Karpas-422 (cell line): Measurements from ENCODE around the gene CPA5. TPM values are rescaled to one million over a fixed set of nuclear protein-coding genes. Genes with fewer than 3 reads are reported as not detected.
"Not testable (repeated sequence)": the region's sequence is repeated elsewhere in the genome, so short reads cannot be mapped to it uniquely, and the experiment has no call there.

ENCODE experiments used
- DNase-seq: peaks from one replicate; pipeline ENCODE4 v3.0.0-alpha.2; 2015
- H2AFZ ChIP-seq: fragments of 200-600 bp; sonication (generic); 2 replicates; pipeline ENCODE4 v1.6.1; 2014; ENCODE audit warnings: antibody characterized with exemption, low read length, mixed read lengths
- H3K27ac ChIP-seq: fragments of 200-600 bp; sonication (generic); 2 replicates; pipeline ENCODE4 v1.5.1; 2014; ENCODE audit warnings: mild to moderate bottlenecking, low read length, moderate library complexity
- H3K27me3 ChIP-seq: fragments of 200-600 bp; sonication (generic); 2 replicates; pipeline ENCODE4 v1.6.1; 2014; ENCODE audit warnings: low read length, mixed read lengths
- H3K36me3 ChIP-seq: fragments of 200-600 bp; sonication (generic); 2 replicates; pipeline ENCODE4 v1.6.1; 2014; ENCODE audit warnings: low read length, mixed read lengths; ENCODE audit not compliant: insufficient read depth
- H3K4me1 ChIP-seq: fragments of 200-600 bp; sonication (generic); 2 replicates; pipeline ENCODE4 v1.6.1; 2014; ENCODE audit warnings: mild to moderate bottlenecking, low read length, mixed read lengths
- H3K4me2 ChIP-seq: fragments of 200-600 bp; sonication (generic); 2 replicates; pipeline ENCODE4 v1.6.1; 2014; ENCODE audit warnings: low read length, low read depth, mild to moderate bottlenecking; ENCODE audit not compliant: poor library complexity, severe bottlenecking
- H3K4me3 ChIP-seq: fragments of 200-600 bp; sonication (generic); 2 replicates; pipeline ENCODE4 v1.5.1; 2014; ENCODE audit warnings: mild to moderate bottlenecking, antibody characterized with exemption, low read length, mixed read lengths
- H3K79me2 ChIP-seq: fragments of 200-600 bp; sonication (generic); 2 replicates; pipeline ENCODE4 v1.6.1; 2014; ENCODE audit warnings: mild to moderate bottlenecking, low read length, mixed read lengths
- H3K9ac ChIP-seq: fragments of 200-600 bp; sonication (generic); 2 replicates; pipeline ENCODE4 v1.6.0; 2014; ENCODE audit warnings: low read length
- H3K9me2 ChIP-seq: fragments of 200-600 bp; sonication (generic), shearing (Covaris generic); replicated peaks from 2 replicates; pipeline ENCODE4 v1.6.0; 2014; ENCODE audit warnings: mild to moderate bottlenecking, low read length, moderate library complexity; ENCODE audit not compliant: insufficient read depth
- H3K9me3 ChIP-seq: fragments of 300-700, 200-600 bp; sonication (generic); 2 replicates; pipeline ENCODE4 v1.6.1; 2014; ENCODE audit warnings: low read length, mixed read lengths
- H4K20me1 ChIP-seq: fragments of 200-600 bp; sonication (generic); 2 replicates; pipeline ENCODE4 v1.6.1; 2014; ENCODE audit warnings: mild to moderate bottlenecking, antibody characterized with exemption, low read length, low read depth; ENCODE audit not compliant: insufficient read depth
- total RNA-seq: library from RNA; depleted of rRNA; stranded (reverse); fragments of >200 nt; shearing (Covaris generic); gene quantifications from 2 replicates; pipeline ENCODE4 v1.2.3, GENCODE V29; 2014; ENCODE audit warnings: low replicate concordance

CPA5 gene
- total RNA-seq, 1 experiment from 2014 or later: not detected

- not testable (repeated sequence) for H4K20me1 ChIP-seq, H3K36me3 ChIP-seq, H3K9ac ChIP-seq, H3K4me3 ChIP-seq, DNase-seq, H2AFZ ChIP-seq, H3K79me2 ChIP-seq, H3K4me1 ChIP-seq, H3K9me3 ChIP-seq, H3K9me2 ChIP-seq, H3K4me2 ChIP-seq, H3K27ac ChIP-seq, H3K27me3 ChIP-seq
Observed at GRCh38 chr7:130321542-130322229, 22.9 kb upstream of the CPA5 start.

- DNase-seq: no peak
- H3K27ac ChIP-seq: no peak overlapping the region
- no peaks in the 10 kb centered on the region for H3K4me1 ChIP-seq
- H3K9ac ChIP-seq: no peak overlapping the region
- H3K9me3 ChIP-seq: no peaks in the 10 kb centered on the region
- H3K4me3 ChIP-seq: no peak overlapping the region
- H3K27me3 ChIP-seq: no peaks in the 10 kb centered on the region
- H3K36me3 ChIP-seq: no peaks in the 10 kb centered on the region
- no peak overlapping the region for H3K4me2 ChIP-seq
- H3K79me2 ChIP-seq: no peaks in the 10 kb centered on the region
- H4K20me1 ChIP-seq: no peaks in the 10 kb centered on the region
- H2AFZ ChIP-seq: no peak overlapping the region
- H3K9me2 ChIP-seq: no peaks in the 10 kb centered on the region
Observed at GRCh38 chr7:130322615-130323014, 22.0 kb upstream of the CPA5 start.

DNA sequence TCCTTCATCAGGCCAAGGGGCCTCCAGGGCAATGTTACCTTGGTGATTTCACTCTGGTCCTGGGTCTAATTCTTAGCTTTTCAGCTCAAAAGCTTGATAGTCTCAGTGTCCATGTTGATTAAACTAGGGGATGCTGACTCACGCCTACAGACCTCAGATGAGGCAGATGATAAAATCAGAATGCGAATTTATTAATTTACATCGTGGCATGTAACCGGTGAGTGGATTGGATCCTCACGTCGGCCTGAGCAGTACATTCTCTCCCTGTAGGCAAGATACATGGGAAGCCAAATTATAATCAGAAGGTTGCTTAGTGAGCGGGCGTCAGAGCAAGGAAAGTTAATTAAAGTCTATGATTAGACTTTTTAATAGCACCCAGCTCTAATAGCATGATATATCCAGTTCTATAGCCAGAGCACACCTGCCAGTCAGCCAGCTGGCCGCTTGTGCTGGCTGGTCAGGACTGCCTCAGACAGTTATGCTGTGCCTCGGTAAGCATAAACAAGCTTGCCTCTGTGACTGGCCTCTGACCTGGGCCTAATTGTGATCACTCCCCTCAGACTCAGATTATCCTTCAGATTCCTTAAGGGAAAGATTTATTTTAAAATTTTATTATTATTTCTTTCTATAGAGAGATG is 20.2 kb upstream of the CPA5 start:
- no peak overlapping the region for H3K4me3 ChIP-seq
- no peak overlapping the region for H3K9ac ChIP-seq
- H3K36me3 ChIP-seq: no peaks in the 10 kb centered on the region
- no peaks in the 10 kb centered on the region for H3K4me1 ChIP-seq
- no peaks in the 10 kb centered on the region for H3K27me3 ChIP-seq
- no peak for DNase-seq
- H2AFZ ChIP-seq: no peak overlapping the region
- H3K27ac ChIP-seq: no peak overlapping the region
- no peaks in the 10 kb centered on the region for H3K9me2 ChIP-seq
- no peaks in the 10 kb centered on the region for H3K79me2 ChIP-seq
- H4K20me1 ChIP-seq: no peaks in the 10 kb centered on the region
- H3K9me3 ChIP-seq: no peaks in the 10 kb centered on the region
- H3K4me2 ChIP-seq: no peak overlapping the region

DNA sequence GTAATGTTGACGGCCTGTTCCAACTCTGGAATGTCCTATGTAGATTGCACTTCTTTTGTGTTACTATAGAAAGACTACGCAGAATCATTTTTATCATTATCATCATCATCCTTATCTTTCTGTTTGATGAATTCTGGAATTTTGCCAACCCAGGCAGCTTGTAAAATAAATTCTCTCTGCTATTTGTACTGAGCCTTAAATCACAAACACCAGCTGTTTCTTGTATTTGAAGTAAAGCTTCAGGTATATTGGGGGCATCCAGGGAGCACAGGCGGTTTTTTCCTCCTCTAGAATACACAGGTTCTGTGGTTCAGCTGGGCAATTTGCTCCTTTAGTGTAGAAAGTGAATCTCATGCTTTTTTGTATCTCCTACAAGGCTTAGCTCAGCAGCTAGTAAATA is 14.9 kb upstream of the CPA5 start:
- H4K20me1 ChIP-seq: no peaks in the 10 kb centered on the region
- no peaks in the 10 kb centered on the region for H3K4me1 ChIP-seq
- no peak overlapping the region for H2AFZ ChIP-seq
- H3K27ac ChIP-seq: no peak overlapping the region
- no peaks in the 10 kb centered on the region for H3K9me3 ChIP-seq
- H3K4me2 ChIP-seq: no peak overlapping the region
- no peaks in the 10 kb centered on the region for H3K9me2 ChIP-seq
- H3K36me3 ChIP-seq: no peaks in the 10 kb centered on the region
- no peak for DNase-seq
- no peak overlapping the region for H3K9ac ChIP-seq
- no peaks in the 10 kb centered on the region for H3K27me3 ChIP-seq
- H3K79me2 ChIP-seq: no peaks in the 10 kb centered on the region
- H3K4me3 ChIP-seq: no peak overlapping the region

DNA sequence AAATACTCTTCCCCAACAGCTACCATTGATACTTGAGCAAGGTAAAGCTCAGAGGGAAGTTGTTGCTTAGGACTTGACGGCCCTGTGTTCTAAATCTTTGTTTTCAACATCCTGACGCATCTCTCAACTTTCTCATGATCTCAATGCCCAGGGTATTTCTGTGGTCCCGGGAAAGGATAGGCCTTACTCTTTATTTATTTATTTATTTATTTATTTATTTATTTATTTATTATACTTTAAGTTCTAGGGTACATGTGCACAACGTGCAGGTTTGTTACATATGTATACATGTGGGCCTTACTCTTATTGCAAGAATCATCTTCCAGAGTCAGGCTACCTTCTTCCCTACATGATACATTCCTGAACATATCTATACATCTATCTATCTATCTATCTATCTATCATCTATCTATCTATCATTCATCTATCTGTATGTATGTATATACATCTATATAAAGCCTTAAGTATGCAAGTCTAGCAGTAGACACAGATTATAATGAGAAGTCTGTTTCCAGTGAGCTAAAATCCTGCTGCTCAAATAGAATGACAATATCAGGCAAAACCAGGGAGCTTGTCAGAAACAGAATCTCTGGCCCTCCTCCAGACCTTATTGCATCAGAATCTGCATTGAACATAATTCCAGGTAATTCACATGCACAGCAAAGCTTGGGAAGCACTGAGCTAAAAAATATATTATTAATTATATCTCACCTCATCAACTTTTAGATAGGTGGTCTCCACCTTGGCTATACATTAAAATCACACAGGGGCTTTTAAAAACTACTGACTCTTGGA is 12.2 kb upstream of the CPA5 start:
- no peaks in the 10 kb centered on the region for H3K79me2 ChIP-seq
- no peak overlapping the region for H3K4me2 ChIP-seq
- H3K9me3 ChIP-seq: no peaks in the 10 kb centered on the region
- no peaks in the 10 kb centered on the region for H4K20me1 ChIP-seq
- H3K4me3 ChIP-seq: no peak overlapping the region
- no peaks in the 10 kb centered on the region for H3K4me1 ChIP-seq
- no peak for DNase-seq
- no peak overlapping the region for H2AFZ ChIP-seq
- no peak overlapping the region for H3K9ac ChIP-seq
- H3K9me2 ChIP-seq: no peaks in the 10 kb centered on the region
- no peak overlapping the region for H3K27ac ChIP-seq
- H3K36me3 ChIP-seq: no peaks in the 10 kb centered on the region
- no peaks in the 10 kb centered on the region for H3K27me3 ChIP-seq

DNA sequence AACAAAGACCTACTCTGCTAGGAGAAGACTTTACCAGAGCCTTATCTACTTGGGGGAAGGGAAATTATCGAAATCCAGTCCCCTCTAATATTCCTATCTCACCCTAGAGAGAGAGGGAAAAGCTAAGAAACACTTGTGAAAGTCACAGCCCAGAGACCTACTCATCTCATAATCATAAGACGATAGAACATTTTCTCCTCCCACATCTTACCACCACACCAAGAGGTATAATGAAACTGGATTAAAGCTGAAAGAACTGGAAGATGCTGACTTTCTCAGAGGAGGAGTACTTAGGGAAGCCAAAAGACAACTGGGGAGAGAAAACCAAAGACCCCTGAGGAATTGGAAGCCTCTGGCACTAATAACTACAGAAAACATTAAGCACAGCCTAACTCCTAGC is 10.8 kb upstream of the CPA5 start:
- H3K27ac ChIP-seq: no peak overlapping the region
- no peaks in the 10 kb centered on the region for H3K9me2 ChIP-seq
- H3K4me1 ChIP-seq: no peaks in the 10 kb centered on the region
- no peak overlapping the region for H2AFZ ChIP-seq
- no peak overlapping the region for H3K4me3 ChIP-seq
- H3K9me3 ChIP-seq: no peaks in the 10 kb centered on the region
- no peak overlapping the region for H3K4me2 ChIP-seq
- no peaks in the 10 kb centered on the region for H3K36me3 ChIP-seq
- no peaks in the 10 kb centered on the region for H3K27me3 ChIP-seq
- H3K9ac ChIP-seq: no peak overlapping the region
- no peak for DNase-seq
- no peaks in the 10 kb centered on the region for H3K79me2 ChIP-seq
- H4K20me1 ChIP-seq: no peaks in the 10 kb centered on the region

- Histone ChIP-seq H3K4me2 (no peak overlapping the region), H3K9me3 (no peaks in the 10 kb centered on the region), H2AFZ (no peak overlapping the region), H3K27me3 (no peaks in the 10 kb centered on the region), H3K9ac (no peak overlapping the region), H3K36me3 (no peaks in the 10 kb centered on the region), H3K4me3 (no peak overlapping the region), H4K20me1 (no peaks in the 10 kb centered on the region), H3K9me2 (no peaks in the 10 kb centered on the region), H3K4me1 (no peaks in the 10 kb centered on the region), H3K79me2 (no peaks in the 10 kb centered on the region), H3K27ac (no peak overlapping the region)
- DNase-seq: no peak
Observed at GRCh38 chr7:130334274-130334673, 10.3 kb upstream of the CPA5 start.

DNA sequence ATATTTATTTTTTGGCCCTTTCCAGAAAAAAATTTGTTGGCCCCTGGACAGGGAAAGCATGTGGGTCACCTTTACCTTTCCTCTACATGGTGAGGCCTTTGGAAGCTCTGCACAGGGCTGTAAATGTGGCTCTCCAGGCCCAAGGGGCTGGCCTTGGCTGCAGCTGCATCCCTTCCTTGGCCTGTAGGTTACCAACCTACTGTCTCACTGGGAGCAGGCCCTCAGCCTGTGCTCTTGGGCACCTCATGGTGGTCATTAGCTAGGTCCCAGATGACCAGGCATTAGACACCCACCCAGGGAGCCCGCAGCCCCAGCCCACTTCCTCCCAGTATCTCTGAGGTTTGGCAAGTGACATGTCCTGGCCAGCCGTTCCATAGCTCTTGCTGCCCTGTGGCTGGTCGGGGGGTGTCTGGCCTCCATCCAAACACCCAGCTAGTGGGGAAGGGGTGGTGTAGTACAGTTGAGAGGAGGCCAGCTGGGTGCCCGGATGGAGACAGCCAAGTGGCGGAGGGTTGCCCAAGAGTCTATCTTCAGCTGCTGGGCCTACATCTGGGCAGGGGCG is 7.1 kb upstream of the CPA5 start:
- no peaks in the 10 kb centered on the region for H3K9me2 ChIP-seq
- no peak overlapping the region for H3K9ac ChIP-seq

More for the DNA sequence above, 7.1 kb upstream of the CPA5 start:
- no peaks in the 10 kb centered on the region for H3K4me1 ChIP-seq
- H3K9me3 ChIP-seq: no peaks in the 10 kb centered on the region
- H3K79me2 ChIP-seq: no peaks in the 10 kb centered on the region
- H4K20me1 ChIP-seq: no peaks in the 10 kb centered on the region
- no peak overlapping the region for H3K4me3 ChIP-seq
- H2AFZ ChIP-seq: no peak overlapping the region
- no peak for DNase-seq
- no peak overlapping the region for H3K4me2 ChIP-seq
- H3K27me3 ChIP-seq: no peaks in the 10 kb centered on the region
- H3K36me3 ChIP-seq: no peaks in the 10 kb centered on the region
- H3K27ac ChIP-seq: no peak overlapping the region
